Panc1 (cell line): Measurements from ENCODE around the gene CHRDL2. TPM values are rescaled to one million over a fixed set of nuclear protein-coding genes. Genes with fewer than 3 reads are reported as not detected.
"Not testable (repeated sequence)": the region's sequence is repeated elsewhere in the genome, so short reads cannot be mapped to it uniquely, and the experiment has no call there.

Experiments
- ATAC-seq: fragments of 200-7000 bp; cut with Tn5 transposase; 2 replicates; pipeline ENCODE4 v1.9.1; 2020; ENCODE audit warnings: mild to moderate bottlenecking, moderate library complexity
- BruUV-seq: library from RNA; stranded (reverse); fragments of 400-500 nt; replicated peaks from 2 replicates; lab custom pipeline; 2021; lab: Mats Ljungman, UMichigan
- CTCF ChIA-PET: fragments of 300-600 bp; sonication (Branson Sonifier 250); formaldehyde crosslinking; loops from one replicate; lab custom pipeline; 2022; ENCODE audit warnings: antibody characterized with exemption; lab: Charles Lee
- POLR2A ChIA-PET: fragments of 300-600 bp; sonication (Branson Sonifier 250); formaldehyde crosslinking; loops from one replicate; lab custom pipeline; 2022; ENCODE audit warnings: antibody characterized with exemption; lab: Charles Lee
- DNase-seq: peaks from one replicate; pipeline ENCODE4 v3.0.0-alpha.2; 2010; ENCODE audit warnings: low read depth, low spot score
- H3K27ac ChIP-seq: 2 replicates; pipeline ENCODE4 v1.5.1; 2011; ENCODE audit warnings: mild to moderate bottlenecking, low read length, inconsistent platforms
- H3K27me3 ChIP-seq: fragments of 200-500 bp; sonication (Bioruptor generic); 2 replicates; pipeline ENCODE4 v1.6.0; 2014; ENCODE audit warnings: low read length, inconsistent platforms; ENCODE audit not compliant: control insufficient read depth, insufficient read depth
- H3K36me3 ChIP-seq: fragments of 200-500 bp; sonication (Bioruptor generic); 2 replicates; pipeline ENCODE4 v1.5.1; 2014; ENCODE audit warnings: inconsistent platforms, mild to moderate bottlenecking, low read length, moderate library complexity; ENCODE audit not compliant: control insufficient read depth, insufficient read depth
- H3K4me1 ChIP-seq: 2 replicates; pipeline ENCODE4 v1.5.1; 2011; ENCODE audit warnings: inconsistent platforms, mild to moderate bottlenecking, low read length, moderate library complexity; ENCODE audit not compliant: control insufficient read depth, insufficient read depth
- H3K4me3 ChIP-seq, 2 experiments: 2 replicates each; pipeline ENCODE4 v1.5.1; 2011 to 2012; ENCODE audit warnings: low read depth in 2 of 2, low read length in 2 of 2, mild to moderate bottlenecking in 2 of 2, inconsistent platforms in 1 of 2, moderate library complexity in 1 of 2
- H3K9me3 ChIP-seq: fragments of 200-500 bp; sonication (Bioruptor generic); 2 replicates; pipeline ENCODE4 v1.5.1; 2014; ENCODE audit warnings: low read depth, mild to moderate bottlenecking, inconsistent platforms, low read length, moderate library complexity; ENCODE audit not compliant: control insufficient read depth, insufficient read depth
- CTCF ChIP-seq: fragments of 450-650 bp; IDR thresholded peaks from 2 replicates; pipeline ENCODE4 v1.5.1; 2017; ENCODE audit warnings: mild to moderate bottlenecking
- POLR2AphosphoS5 ChIP-seq: IDR thresholded peaks from 2 replicates; pipeline ENCODE4 v1.6.1; 2012; ENCODE audit warnings: mild to moderate bottlenecking, low read depth, low read length, moderate library complexity
- REST ChIP-seq, 2 experiments: IDR thresholded peaks; 2 replicates each; pipeline ENCODE4 v1.6.1; 2011 to 2012; ENCODE audit warnings: low read depth in 2 of 2, control low read depth in 1 of 2, low read length in 1 of 2, mild to moderate bottlenecking in 1 of 2, moderate library complexity in 1 of 2; ENCODE audit not compliant: insufficient read depth in 1 of 2
- SIN3A ChIP-seq: IDR thresholded peaks from 2 replicates; pipeline ENCODE4 v1.6.1; 2012; ENCODE audit warnings: low read depth, mild to moderate bottlenecking, low read length, moderate library complexity, borderline replicate concordance; ENCODE audit not compliant: insufficient read depth
- TCF7L2 ChIP-seq: IDR thresholded peaks from 2 replicates; pipeline ENCODE4 v1.6.1; 2011; ENCODE audit warnings: mild to moderate bottlenecking, low read depth, low read length, inconsistent platforms
- in situ Hi-C: cut with HindIII; loops from 2 replicates; pipeline ENCODE4 v1.10.0; 2016; ENCODE audit warnings: low sequenced_read_pairs, low pct_unique_long_range_greater_than_20kb
- intact Hi-C: fragments of 100-400 bp; cut with micrococcal nuclease; formaldehyde crosslinking; loops from one replicate; pipeline ENCODE4 v1.10.0; 2022; ENCODE audit not compliant: unreplicated experiment
- total RNA-seq: library from RNA; stranded (reverse); gene quantifications from one replicate; pipeline ENCODE4 v1.2.1, GENCODE V29; 2021; ENCODE audit not compliant: unreplicated experiment

Gene CHRDL2
- total RNA-seq, 1 experiment from 2014 or later, result 0.15 TPM

GRCh38 chr11:74663315-74663714 is 67.9 kb downstream of the CHRDL2 start:
- POLR2A ChIA-PET, result no interaction called here
- TF ChIP-seq TCF7L2, result no peak
- no peak for TF ChIP-seq REST (IDR thresholded peaks at IDR 0.05; ENCODE audit: insufficient read depth in 1 of 2, low read depth in 2 of 2, low read length in 1 of 2)
- TF ChIP-seq POLR2AphosphoS5, result no peak
- TF ChIP-seq SIN3A, result no peak
- TF ChIP-seq CTCF, result no peak
- ATAC-seq (no peak), DNase-seq (no peak)
- no peaks in the 10 kb centered on the region for H3K9me3 ChIP-seq
- CTCF ChIA-PET, result no interaction called here
- H3K4me1 ChIP-seq, result no peaks in the 10 kb centered on the region
- H3K4me3 ChIP-seq, result no peak overlapping the region
- H3K27me3 ChIP-seq, result no peaks in the 10 kb centered on the region
- H3K27ac ChIP-seq, result no peak overlapping the region
- in situ Hi-C loops (no loop called here), intact Hi-C loops (no loop called here)
- BruUV-seq, result no TSS peak
- no peaks in the 10 kb centered on the region for H3K36me3 ChIP-seq

GRCh38 chr11:74662487-74663103 is 68.6 kb downstream of the CHRDL2 start:
- Histone ChIP-seq H3K36me3 (no peaks in the 10 kb centered on the region), H3K27ac (no peak overlapping the region), H3K27me3 (no peaks in the 10 kb centered on the region), H3K9me3 (no peaks in the 10 kb centered on the region), H3K4me1 (no peaks in the 10 kb centered on the region), H3K4me3 (no peak overlapping the region)
- in situ Hi-C loops (no loop called here), intact Hi-C loops (no loop called here)
- TF ChIP-seq SIN3A (no peak), CTCF (no peak), TCF7L2 (no peak)
- POLR2A ChIA-PET, result no interaction called here
- ATAC-seq (no peak), DNase-seq (no peak)
- no TSS peak for BruUV-seq
- CTCF ChIA-PET, result no interaction called here

- H3K27me3 ChIP-seq, H3K4me3 ChIP-seq, H3K9me3 ChIP-seq, H3K36me3 ChIP-seq, H3K4me1 ChIP-seq, BruUV-seq, in situ Hi-C loops, DNase-seq, H3K27ac ChIP-seq, intact Hi-C loops, ATAC-seq, POLR2A ChIA-PET, CTCF ChIA-PET: not testable (repeated sequence)
Measured at GRCh38 chr11:74659124-74659523, 72.1 kb downstream of the CHRDL2 start.
